Mesenchymal stem cell (in vitro differentiated cells and primary cell): ENCODE measurements around the gene CRYGN.
A peak's percentile ranks its signal among the peaks of the same experiment; 100 is the strongest.

ENCODE experiments used
- DNase-seq: peaks from one replicate; pipeline ENCODE4 v3.0.0-alpha.2; 2013
- H2AFZ ChIP-seq: one replicate; pipeline ENCODE4 v1.6.1; 2013; ENCODE audit warnings: low read depth, mild to moderate bottlenecking, control low read depth, inconsistent platforms, low read length, moderate library complexity
- H2AK5ac ChIP-seq: 2 replicates; pipeline ENCODE4 v1.6.1; 2013; ENCODE audit warnings: low read length, moderate library complexity, mild to moderate bottlenecking, inconsistent platforms; ENCODE audit not compliant: severe bottlenecking
- H2BK120ac ChIP-seq: one replicate; pipeline ENCODE4 v1.6.1; 2013; ENCODE audit warnings: low read depth, mild to moderate bottlenecking, inconsistent platforms, low read length, moderate library complexity
- H2BK12ac ChIP-seq, 2 experiments: one replicate each; pipeline ENCODE4 v1.6.1; 2013; ENCODE audit warnings: inconsistent platforms in 2 of 2, low read length in 2 of 2, mild to moderate bottlenecking in 2 of 2, moderate library complexity in 2 of 2, control low read depth in 1 of 2
- H2BK15ac ChIP-seq: one replicate; pipeline ENCODE4 v1.6.1; 2013; ENCODE audit warnings: mild to moderate bottlenecking, low read depth, inconsistent platforms; ENCODE audit not compliant: poor library complexity, severe bottlenecking
- H2BK5ac ChIP-seq: 2 replicates; pipeline ENCODE4 v1.6.1; 2013; ENCODE audit warnings: low read depth, mild to moderate bottlenecking, low read length, control low read depth, inconsistent platforms; ENCODE audit not compliant: poor library complexity, severe bottlenecking
- H3K14ac ChIP-seq, 2 experiments: one replicate each; pipeline ENCODE4 v1.6.1; 2013; ENCODE audit warnings: inconsistent platforms in 2 of 2, low read length in 2 of 2, control low read depth in 1 of 2, mild to moderate bottlenecking in 1 of 2, moderate library complexity in 1 of 2
- H3K18ac ChIP-seq, 2 experiments: one replicate each; pipeline ENCODE4 v1.6.1; 2013; ENCODE audit warnings: inconsistent platforms in 2 of 2, low read length in 2 of 2, control low read depth in 1 of 2, low read depth in 1 of 2, mild to moderate bottlenecking in 1 of 2
- H3K23ac ChIP-seq, 2 experiments: one replicate each; pipeline ENCODE4 v1.6.1; 2013; ENCODE audit warnings: inconsistent platforms in 2 of 2, low read length in 2 of 2, mild to moderate bottlenecking in 2 of 2, moderate library complexity in 2 of 2, control low read depth in 1 of 2
- H3K27ac ChIP-seq: 2 replicates; pipeline ENCODE4 v1.5.1; 2013; ENCODE audit warnings: mild to moderate bottlenecking, moderate library complexity, low read length, control low read depth, inconsistent platforms; ENCODE audit not compliant: poor library complexity, severe bottlenecking
- H3K27me3 ChIP-seq, 2 experiments: 2 replicates each; pipeline versions ENCODE4 v1.6.1 to v1.7.0; 2013; ENCODE audit warnings: low read length in 2 of 2, mild to moderate bottlenecking in 2 of 2, moderate library complexity in 2 of 2, control low read depth in 1 of 2, inconsistent platforms in 1 of 2; ENCODE audit not compliant: control insufficient read depth in 1 of 2, insufficient read depth in 1 of 2
- H3K36me3 ChIP-seq, 2 experiments: 2 replicates each; pipeline versions ENCODE4 v1.6.1 to v1.7.0; 2013; ENCODE audit warnings: low read length in 2 of 2, control low read depth in 1 of 2, inconsistent platforms in 1 of 2, low read depth in 1 of 2, mild to moderate bottlenecking in 1 of 2; ENCODE audit not compliant: insufficient read depth in 2 of 2, control insufficient read depth in 1 of 2
- H3K4ac ChIP-seq, 2 experiments: one replicate each; pipeline ENCODE4 v1.6.1; 2013; ENCODE audit warnings: inconsistent platforms in 2 of 2, low read length in 2 of 2, mild to moderate bottlenecking in 2 of 2, moderate library complexity in 2 of 2, control low read depth in 1 of 2, low read depth in 1 of 2
- H3K4me1 ChIP-seq: 2 replicates; pipeline ENCODE4 v1.6.1; 2013; ENCODE audit warnings: low read depth, low read length, control low read depth; ENCODE audit not compliant: control insufficient read depth, insufficient read depth
- H3K4me2 ChIP-seq: 2 replicates; pipeline ENCODE4 v1.6.1; 2013; ENCODE audit warnings: low read length, mild to moderate bottlenecking, inconsistent platforms; ENCODE audit not compliant: poor library complexity, severe bottlenecking
- H3K4me3 ChIP-seq, 2 experiments: 2 replicates each; pipeline versions ENCODE4 v1.5.1 to v1.7.0; 2013; ENCODE audit warnings: low read length in 2 of 2, mild to moderate bottlenecking in 2 of 2, control low read depth in 1 of 2, low read depth in 1 of 2; ENCODE audit not compliant: insufficient read depth in 1 of 2
- H3K79me1 ChIP-seq: replicated peaks from 2 replicates; pipeline ENCODE4 v1.6.1; 2013; ENCODE audit warnings: mild to moderate bottlenecking, control low read depth, low read length, inconsistent platforms; ENCODE audit not compliant: poor library complexity, severe bottlenecking
- H3K9ac ChIP-seq: 2 replicates; pipeline ENCODE4 v1.7.0; 2013; ENCODE audit warnings: mild to moderate bottlenecking, low read length, moderate library complexity
- H3K9me3 ChIP-seq: 2 replicates; pipeline ENCODE4 v1.7.0; 2013; ENCODE audit warnings: mild to moderate bottlenecking, low read length; ENCODE audit not compliant: control insufficient read depth
- H4K8ac ChIP-seq: one replicate; pipeline ENCODE4 v1.6.1; 2013; ENCODE audit warnings: inconsistent platforms, mild to moderate bottlenecking, low read length, moderate library complexity
- H4K91ac ChIP-seq: one replicate; pipeline ENCODE4 v1.6.1; 2013; ENCODE audit warnings: mild to moderate bottlenecking, low read length, inconsistent platforms
- WGBS: methylation state at CpG from one replicate; pipeline ENCODE4 v1.1.7; 2013; ENCODE audit warnings: mixed read lengths; 5-methylcytosine and 5-hydroxymethylcytosine counted together

The CRYGN gene

DNA sequence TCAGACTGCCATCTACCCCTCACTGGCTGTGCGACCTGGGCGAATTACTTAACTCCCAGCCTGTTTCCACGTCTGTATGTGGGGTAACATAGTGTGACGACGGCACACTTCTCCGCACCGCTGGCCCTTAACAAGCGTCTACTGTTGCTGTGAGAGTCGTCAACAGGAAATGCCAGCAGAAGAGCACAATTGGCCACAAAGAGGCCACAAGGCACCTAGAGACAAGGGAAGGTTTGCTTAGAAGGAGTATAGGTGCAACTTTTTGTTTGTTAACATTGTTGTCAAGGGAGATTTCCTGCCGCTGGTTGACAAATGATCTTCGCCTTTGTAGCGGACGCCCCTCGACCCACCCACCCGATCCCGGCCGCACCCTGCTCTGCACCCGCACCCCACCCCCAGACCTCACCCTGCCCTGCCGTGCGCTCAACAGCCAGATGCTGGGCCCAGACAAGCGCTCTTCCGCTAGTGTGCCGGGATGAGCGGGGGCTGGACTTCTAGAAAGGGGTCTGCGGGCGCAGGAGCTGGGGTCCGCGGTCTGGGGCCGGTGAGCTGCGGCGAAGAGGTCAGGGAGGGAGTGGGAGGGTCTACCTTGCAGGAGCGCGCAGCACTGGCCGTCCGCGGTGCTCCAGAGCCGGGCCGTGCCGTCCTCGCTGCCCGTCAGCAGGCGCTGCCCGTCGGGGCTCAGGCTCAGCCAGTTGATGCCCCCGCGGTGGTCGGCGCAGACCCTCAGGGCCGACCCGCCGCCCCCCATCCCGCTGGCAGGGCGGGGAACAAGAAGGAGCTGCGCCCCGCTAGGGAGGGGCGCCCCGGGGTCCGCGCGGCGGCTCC is 30.9 kb downstream of the CRYGN start:
- 7% methylated on average over 42 of the region's 61 CpGs for WGBS
- H3K4ac ChIP-seq = no peak overlapping the region
- peaks cover 0 to 2% of the 10 kb centered on the region in 2 experiments for H3K36me3 ChIP-seq
- no peak overlapping the region for H3K27ac ChIP-seq
- no peak overlapping the region for H2BK5ac ChIP-seq
- no peak overlapping the region for H2BK12ac ChIP-seq
- no peak overlapping the region for H3K9ac ChIP-seq
- H2AFZ ChIP-seq = no peak overlapping the region
- H2AK5ac ChIP-seq = no peak overlapping the region
- peaks cover 23% of the 10 kb centered on the region for H3K4me1 ChIP-seq
- H4K8ac ChIP-seq = peak overlapping the region; percentile 43
- no peaks in the 10 kb centered on the region for H3K9me3 ChIP-seq
- H3K4me3 ChIP-seq = no peak overlapping the region
- peak overlapping the region in 1 of 2 experiments; percentile 6 for H3K18ac ChIP-seq
- no peak overlapping the region for H3K14ac ChIP-seq
- H3K23ac ChIP-seq = peak overlapping the region in 1 of 2 experiments; percentile 27
- H2BK15ac ChIP-seq = no peak overlapping the region
- no peak overlapping the region for H4K91ac ChIP-seq
- peak; percentile 52 for DNase-seq
- no peak overlapping the region for H2BK120ac ChIP-seq
- no peaks in the 10 kb centered on the region for H3K79me1 ChIP-seq
- H3K4me2 ChIP-seq = peak overlapping the region; percentile 71
- peaks cover 50 to 62% of the 10 kb centered on the region in 2 experiments for H3K27me3 ChIP-seq

DNA sequence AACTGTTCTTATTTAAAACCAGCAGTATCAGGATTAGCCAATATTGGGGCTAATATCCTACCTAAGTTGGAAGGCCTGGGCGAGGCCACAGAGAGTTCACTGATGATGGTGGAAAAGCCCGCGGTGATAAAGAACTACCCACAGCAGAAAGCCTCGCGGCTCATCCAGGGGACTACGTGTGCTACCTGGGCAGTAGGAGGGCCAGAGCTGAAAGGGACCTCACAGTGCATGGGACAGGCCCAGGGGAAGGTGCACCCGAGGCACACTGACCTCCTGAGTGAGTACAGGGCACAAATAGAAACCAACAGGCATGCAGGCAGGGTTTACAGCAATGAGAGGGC is 31.5 kb downstream of the CRYGN start:
- Histone ChIP-seq H4K91ac (no peak overlapping the region), H2BK5ac (no peak overlapping the region), H2AFZ (no peak overlapping the region), H3K27me3 (peaks cover 50 to 58% of the 10 kb centered on the region in 2 experiments), H2AK5ac (no peak overlapping the region), H3K79me1 (no peaks in the 10 kb centered on the region), H3K4me3 (no peak overlapping the region), H3K14ac (no peak overlapping the region), H2BK120ac (no peak overlapping the region), H2BK12ac (no peak overlapping the region), H3K27ac (no peak overlapping the region), H3K23ac (no peak overlapping the region), H4K8ac (no peak overlapping the region), H3K36me3 (peaks cover 0 to 2% of the 10 kb centered on the region in 2 experiments), H3K4me1 (peaks cover 27% of the 10 kb centered on the region), H3K9ac (no peak overlapping the region), H3K4me2 (no peak overlapping the region), H3K9me3 (no peaks in the 10 kb centered on the region), H3K18ac (peak overlapping the region in 1 of 2 experiments; percentile 28), H2BK15ac (no peak overlapping the region), H3K4ac (no peak overlapping the region)
- DNase-seq = no peak
- WGBS = 90% methylated on average over 7 of the region's 7 CpGs

DNA sequence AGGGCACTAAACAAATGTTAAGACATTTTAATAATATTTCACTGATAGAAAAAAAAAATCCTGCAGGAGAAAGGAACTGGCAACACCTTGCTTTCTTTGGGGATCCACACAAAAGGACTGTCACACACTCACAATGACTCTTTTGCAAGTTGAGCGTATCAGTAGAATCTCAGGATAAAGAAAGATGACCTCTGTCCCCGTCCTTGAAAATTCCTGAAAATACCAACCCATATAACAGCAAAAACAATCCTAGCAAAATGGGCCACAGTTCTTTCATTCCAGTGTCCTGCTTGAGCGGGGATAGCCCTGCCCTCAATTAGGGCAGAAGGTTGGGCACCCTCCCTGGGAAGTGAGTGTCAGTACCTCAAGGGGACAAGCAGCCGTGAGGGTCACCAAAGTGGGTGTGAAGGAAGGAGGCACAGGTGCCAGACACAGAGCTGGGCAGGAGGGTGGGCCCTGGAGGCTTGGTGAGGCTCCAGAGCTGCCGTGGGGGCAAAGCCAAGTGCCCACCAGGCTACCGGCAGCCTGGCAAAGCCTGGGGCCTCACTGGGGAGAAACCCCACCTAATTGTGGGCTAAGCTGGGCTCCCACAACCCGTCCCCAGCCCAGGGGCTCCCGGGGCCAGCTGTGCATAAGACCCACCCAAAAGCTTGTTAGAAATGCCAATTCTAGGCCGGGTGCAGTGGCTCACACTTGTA is 32.9 kb downstream of the CRYGN start:
- Histone ChIP-seq H3K18ac (no peak overlapping the region), H2BK12ac (no peak overlapping the region), H3K27me3 (peaks cover 37 to 47% of the 10 kb centered on the region in 2 experiments), H2AK5ac (no peak overlapping the region), H3K79me1 (no peaks in the 10 kb centered on the region), H3K9me3 (no peaks in the 10 kb centered on the region), H2BK5ac (no peak overlapping the region), H3K14ac (no peak overlapping the region), H4K91ac (no peak overlapping the region), H3K4me3 (no peak overlapping the region), H3K4me1 (peaks cover 31% of the 10 kb centered on the region), H3K36me3 (peaks cover 0 to 2% of the 10 kb centered on the region in 2 experiments), H3K4ac (no peak overlapping the region), H2AFZ (no peak overlapping the region), H2BK15ac (no peak overlapping the region), H3K23ac (no peak overlapping the region), H2BK120ac (no peak overlapping the region), H3K27ac (no peak overlapping the region), H3K4me2 (no peak overlapping the region), H3K9ac (no peak overlapping the region), H4K8ac (no peak overlapping the region)
- WGBS = 90% methylated on average over 9 of the region's 9 CpGs
- no peak for DNase-seq
